CD4-positive, alpha-beta T cell treated with Interleukin-1 beta for 1 hour (primary cell): ENCODE data around the gene PLSCR3.

Experiments
- DNase-seq, 2 donors: peaks; one replicate each; pipeline ENCODE4 v3.0.0-alpha.2; 2020 to 2022

PLSCR3 gene

GRCh38 chr17:7394452-7395191, at the start of gene PLSCR3:
PLSCR3 (minus strand) TSS chr17:7394525; CDS start chr17:7394110, 415 bp downstream.
- DNase-seq = peak; percentile 83 to 85

GRCh38 chr17:7443499-7444485, 49.5 kb upstream of the PLSCR3 start:
- no peak for DNase-seq

- DNase-seq = no peak
These were observed 47.8 kb upstream of the PLSCR3 start for GRCh38 chr17:7442142-7442541.

GRCh38 chr17:7441266-7441665, 46.9 kb upstream of the PLSCR3 start:
- no peak for DNase-seq

GRCh38 chr17:7440834-7441195, 46.5 kb upstream of the PLSCR3 start:
- DNase-seq = no peak

- DNase-seq = peak; percentile 25 to 26
These were observed 45.9 kb upstream of the PLSCR3 start for GRCh38 chr17:7440113-7440833.

GRCh38 chr17:7439462-7440112, 45.3 kb upstream of the PLSCR3 start, which contains the start of gene FGF11:
FGF11 (plus strand) TSS chr17:7439512; CDS start chr17:7439621, 109 bp downstream.
- no peak for DNase-seq

- no peak for DNase-seq
These were observed 44.5 kb upstream of the PLSCR3 start for GRCh38 chr17:7438656-7439460.

- peak; percentile 47 to 67 for DNase-seq
These were observed 43.8 kb upstream of the PLSCR3 start for GRCh38 chr17:7437950-7438614.

GRCh38 chr17:7437369-7437863, 43.1 kb upstream of the PLSCR3 start:
- DNase-seq = no peak

- peak; percentile 85 to 86 for DNase-seq
These were observed 42.4 kb upstream of the PLSCR3 start for GRCh38 chr17:7436556-7437368.

GRCh38 chr17:7435676-7436555, 41.6 kb upstream of the PLSCR3 start:
- peak in 1 of 2 donors; percentile 54 for DNase-seq

GRCh38 chr17:7432296-7432695, 38.0 kb upstream of the PLSCR3 start:
- no peak for DNase-seq

- no peak for DNase-seq
These were observed 36.9 kb upstream of the PLSCR3 start for GRCh38 chr17:7431231-7431630.

- no peak for DNase-seq
These were observed 35.4 kb upstream of the PLSCR3 start for GRCh38 chr17:7429722-7430121.

GRCh38 chr17:7428557-7428956, 34.2 kb upstream of the PLSCR3 start, which contains the start of gene SPEM3:
SPEM3 (plus strand) TSS chr17:7428857; CDS start chr17:7428903, 46 bp downstream.
- DNase-seq = no peak

- DNase-seq = no peak
These were observed 33.2 kb upstream of the PLSCR3 start for GRCh38 chr17:7427549-7427948.

- DNase-seq = no peak
These were observed 32.7 kb upstream of the PLSCR3 start for GRCh38 chr17:7426896-7427489.
